ENCODE data around the gene CNTFR.
A peak's percentile ranks its signal among the peaks of the same experiment; 100 is the strongest.

The CNTFR gene

DNA sequence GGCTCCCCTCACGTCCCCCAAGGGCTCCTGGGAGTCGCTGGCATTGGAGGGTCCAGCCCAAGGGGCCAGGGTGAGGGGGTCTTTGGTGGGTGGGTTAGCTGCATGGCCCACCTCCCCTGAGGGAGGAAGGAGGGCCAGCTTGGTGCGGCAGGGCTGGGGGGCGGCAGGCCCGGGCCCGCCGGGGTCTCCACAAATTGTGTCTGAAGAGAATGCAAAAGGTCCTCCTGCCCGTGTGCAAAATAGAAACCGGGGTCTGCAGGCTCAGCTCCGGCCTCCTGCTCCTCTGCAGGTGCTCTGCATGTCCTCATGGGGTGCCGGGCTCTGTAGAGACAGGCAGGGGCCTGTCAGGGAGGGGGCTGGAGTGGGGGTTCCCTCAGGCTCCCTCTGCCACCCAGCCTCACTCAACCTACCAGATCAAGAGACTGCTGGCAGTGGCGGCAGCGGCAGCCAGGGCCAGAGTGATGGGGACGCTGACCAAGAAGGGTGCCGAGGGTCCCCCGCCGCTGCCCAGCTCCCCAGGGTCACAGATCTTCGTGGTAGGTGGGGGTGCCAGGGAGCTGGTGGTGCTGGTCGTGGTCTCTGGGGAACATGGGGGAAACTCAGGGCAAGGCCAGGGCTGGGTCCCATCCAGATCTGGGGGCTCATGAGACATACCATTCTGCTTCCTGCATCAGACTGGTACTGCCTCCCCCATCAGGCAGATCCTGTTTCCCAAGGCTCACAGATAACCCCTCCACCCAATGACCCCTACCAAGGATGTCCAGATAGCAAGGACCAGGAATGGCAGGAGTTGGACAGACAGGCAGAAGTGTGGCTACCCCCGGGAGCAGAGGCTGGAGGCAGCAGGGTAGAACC, 37.5 kb downstream of the CNTFR start:
- TF ChIP-seq, protein P1, sequence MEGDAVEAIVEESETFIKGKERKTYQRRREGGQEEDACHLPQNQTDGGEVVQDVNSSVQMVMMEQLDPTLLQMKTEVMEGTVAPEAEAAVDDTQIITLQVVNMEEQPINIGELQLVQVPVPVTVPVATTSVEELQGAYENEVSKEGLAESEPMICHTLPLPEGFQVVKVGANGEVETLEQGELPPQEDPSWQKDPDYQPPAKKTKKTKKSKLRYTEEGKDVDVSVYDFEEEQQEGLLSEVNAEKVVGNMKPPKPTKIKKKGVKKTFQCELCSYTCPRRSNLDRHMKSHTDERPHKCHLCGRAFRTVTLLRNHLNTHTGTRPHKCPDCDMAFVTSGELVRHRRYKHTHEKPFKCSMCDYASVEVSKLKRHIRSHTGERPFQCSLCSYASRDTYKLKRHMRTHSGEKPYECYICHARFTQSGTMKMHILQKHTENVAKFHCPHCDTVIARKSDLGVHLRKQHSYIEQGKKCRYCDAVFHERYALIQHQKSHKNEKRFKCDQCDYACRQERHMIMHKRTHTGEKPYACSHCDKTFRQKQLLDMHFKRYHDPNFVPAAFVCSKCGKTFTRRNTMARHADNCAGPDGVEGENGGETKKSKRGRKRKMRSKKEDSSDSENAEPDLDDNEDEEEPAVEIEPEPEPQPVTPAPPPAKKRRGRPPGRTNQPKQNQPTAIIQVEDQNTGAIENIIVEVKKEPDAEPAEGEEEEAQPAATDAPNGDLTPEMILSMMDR (IDR thresholded peaks at IDR 0.05), result no peak
- peaks cover 70% of the 10 kb centered on the region for H3K4me1 Mint-ChIP-seq

DNA sequence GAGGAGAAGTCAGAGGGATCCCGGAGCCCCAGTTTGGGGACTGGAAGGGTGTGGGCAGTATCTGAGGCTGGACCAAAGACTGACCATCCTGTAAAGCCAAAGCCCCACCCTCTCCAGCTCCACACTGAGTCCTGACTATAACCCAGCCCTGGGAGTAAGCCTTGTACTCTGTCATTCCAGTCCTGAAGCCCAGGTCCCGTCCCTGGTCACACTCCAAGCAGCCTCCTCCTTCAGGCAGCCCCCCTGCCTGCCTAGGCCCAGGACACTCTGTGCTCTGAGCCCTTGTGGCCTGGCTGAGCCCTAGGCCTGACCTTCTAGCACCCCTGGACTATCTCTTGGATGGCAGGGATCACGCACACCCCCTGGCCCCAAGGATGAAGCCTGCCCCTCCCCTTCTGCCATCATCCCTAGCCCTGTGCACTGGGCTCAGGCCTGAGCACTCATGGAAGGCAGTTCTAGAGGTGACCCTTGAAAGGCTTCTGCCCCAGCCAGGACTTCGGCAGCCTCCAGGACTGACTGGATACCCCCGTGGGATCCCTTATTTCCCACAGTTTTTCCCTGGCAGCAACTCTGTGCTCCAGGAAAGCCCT, 38.7 kb downstream of the CNTFR start:
- Mint-ChIP-seq H3K4me1 (peaks cover 62% of the 10 kb centered on the region), H3K9me3 (no peaks in the 10 kb centered on the region), H3K36me3 (ENCODE audit: low read depth) (peaks cover 10% of the 10 kb centered on the region), H3K27ac (no peak overlapping the region), H3K4me3 (no peak overlapping the region), H3K27me3 (ENCODE audit: low read depth, poor library complexity) (peaks cover 10% of the 10 kb centered on the region)
- TF ChIP-seq, protein P1 (IDR thresholded peaks at IDR 0.05), result no peak
- DNase-seq, result no peak

More for the DNA sequence above, 37.5 kb downstream of the CNTFR start:
- Mint-ChIP-seq H3K27me3 (ENCODE audit: low read depth, poor library complexity) (peaks cover 6% of the 10 kb centered on the region), H3K4me3 (no peak overlapping the region), H3K27ac (peak overlapping the region; percentile 22), H3K36me3 (ENCODE audit: low read depth) (peaks cover 16% of the 10 kb centered on the region), H3K9me3 (no peaks in the 10 kb centered on the region)
- DNase-seq, result no peak

DNA sequence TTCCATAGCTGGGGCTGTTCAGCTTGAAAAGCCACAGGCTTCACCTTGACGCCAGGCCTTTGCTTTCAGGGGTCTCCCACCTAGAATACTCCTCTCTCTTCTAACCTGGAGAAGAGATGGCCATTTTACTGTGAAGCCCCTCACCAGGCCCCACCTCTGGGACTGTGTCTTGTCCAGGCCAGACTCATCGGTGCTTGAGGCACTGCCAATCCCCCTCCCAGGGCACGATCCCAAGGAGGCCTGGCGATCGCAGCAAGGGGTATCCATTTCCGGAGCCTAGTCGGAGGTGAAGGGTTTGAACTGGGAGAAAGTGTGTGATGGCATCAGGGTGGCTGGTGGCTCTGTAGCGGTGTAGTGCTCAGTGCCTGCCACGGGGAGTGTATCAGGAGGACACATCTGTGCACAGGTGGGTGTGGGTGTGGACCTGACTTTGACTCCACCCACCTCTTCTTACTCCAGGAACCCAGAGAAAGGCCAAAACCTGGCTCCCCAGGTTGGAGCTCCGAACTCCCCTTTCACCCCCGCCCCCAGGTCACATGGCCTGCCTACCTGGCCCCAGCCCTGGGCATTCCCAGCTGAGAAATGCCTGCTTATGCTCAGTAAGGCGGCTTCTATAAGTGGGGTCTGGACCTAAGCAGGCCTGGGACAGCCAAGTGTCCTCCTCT, 39.4 kb downstream of the CNTFR start:
- peaks cover 10% of the 10 kb centered on the region for H3K36me3 Mint-ChIP-seq (ENCODE audit: low read depth)
- no peak overlapping the region for H3K4me3 Mint-ChIP-seq
- no peak overlapping the region for H3K27ac Mint-ChIP-seq
- DNase-seq, result no peak
- TF ChIP-seq, protein P1 (IDR thresholded peaks at IDR 0.05), result no peak
- H3K9me3 Mint-ChIP-seq, result no peaks in the 10 kb centered on the region
- peaks cover 56% of the 10 kb centered on the region for H3K4me1 Mint-ChIP-seq
- peaks cover 14% of the 10 kb centered on the region for H3K27me3 Mint-ChIP-seq (ENCODE audit: low read depth, poor library complexity)

DNA sequence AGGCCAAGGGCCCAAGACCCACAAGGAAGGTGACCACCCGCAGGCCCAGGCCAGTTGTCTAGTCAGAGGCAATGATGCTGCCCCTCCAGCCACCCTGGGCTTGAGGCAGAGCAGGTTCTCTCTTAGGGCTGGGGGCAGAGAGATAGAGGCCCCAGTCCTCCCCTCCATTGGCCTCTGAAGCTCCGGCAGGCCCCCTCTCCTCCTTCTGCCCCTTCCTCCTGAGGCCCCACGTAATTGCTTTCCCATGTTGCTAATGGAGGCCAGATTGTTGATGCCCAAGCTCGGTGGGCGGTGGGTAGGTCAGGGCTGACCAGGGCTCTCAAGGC, 40.2 kb downstream of the CNTFR start:
- no peak for DNase-seq
- H3K36me3 Mint-ChIP-seq (ENCODE audit: low read depth), result peaks cover 5% of the 10 kb centered on the region
- peaks cover 48% of the 10 kb centered on the region for H3K4me1 Mint-ChIP-seq
- H3K27me3 Mint-ChIP-seq (ENCODE audit: low read depth, poor library complexity), result peaks cover 22% of the 10 kb centered on the region
- no peaks in the 10 kb centered on the region for H3K9me3 Mint-ChIP-seq
- TF ChIP-seq, protein P1 (IDR thresholded peaks at IDR 0.05), result no peak
- no peak overlapping the region for H3K4me3 Mint-ChIP-seq
- no peak overlapping the region for H3K27ac Mint-ChIP-seq

DNA sequence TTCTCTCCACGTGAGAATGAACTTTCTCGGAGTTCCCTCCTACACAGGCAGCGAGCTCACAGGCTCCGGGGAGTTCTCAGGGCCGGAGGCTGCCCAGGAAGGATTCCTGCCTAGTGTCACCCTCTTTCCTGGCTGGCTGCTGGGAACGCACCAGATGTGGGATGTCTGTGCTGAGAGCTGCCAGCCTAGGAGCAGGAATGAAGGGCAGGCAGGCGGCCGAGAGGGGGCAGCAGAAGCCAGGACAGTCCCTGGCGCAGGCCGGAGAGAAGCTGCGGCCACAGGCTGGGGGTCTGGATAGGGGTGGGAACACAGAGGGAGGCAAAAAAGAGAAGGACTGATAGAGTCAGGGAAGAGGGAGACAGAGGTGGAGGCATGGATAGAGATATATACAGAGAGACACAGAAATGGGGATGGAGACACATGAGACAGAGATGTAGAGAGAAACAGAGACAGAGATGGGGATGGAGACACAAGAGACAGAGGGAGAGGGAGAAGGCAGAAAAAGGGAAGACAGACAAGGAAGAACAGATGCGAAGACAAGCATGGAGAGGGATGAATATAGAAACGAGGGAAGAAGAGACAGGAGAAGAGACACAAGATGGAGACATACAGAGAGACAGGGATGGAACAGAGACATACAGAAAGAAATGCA, 41.4 kb downstream of the CNTFR start:
- Mint-ChIP-seq H3K36me3 (ENCODE audit: low read depth) (peaks cover 4% of the 10 kb centered on the region), H3K27me3 (ENCODE audit: low read depth, poor library complexity) (peaks cover 27% of the 10 kb centered on the region), H3K4me1 (peaks cover 41% of the 10 kb centered on the region), H3K4me3 (no peak overlapping the region), H3K27ac (peak overlapping the region; percentile 16), H3K9me3 (no peaks in the 10 kb centered on the region)
- TF ChIP-seq, protein P1 (IDR thresholded peaks at IDR 0.05), result peak; percentile 81
- peak; percentile 87 for DNase-seq
